SU-DHL-6 (cell line): ENCODE measurements around the gene PSMA4.

Experiments used
- H2AFZ ChIP-seq: fragments of 200-600 bp; sonication (generic); 2 replicates; pipeline ENCODE4 v1.6.1; 2014; ENCODE audit warnings: low read depth, mild to moderate bottlenecking, moderate library complexity, mixed read lengths, antibody characterized with exemption, low read length; ENCODE audit not compliant: severe bottlenecking
- H3F3A ChIP-seq: fragments of 200-600 bp; shearing (Covaris generic); 2 replicates; pipeline ENCODE4 v1.6.0; 2016; ENCODE audit warnings: antibody characterized with exemption, mild to moderate bottlenecking; ENCODE audit not compliant: insufficient read depth
- H3K27ac ChIP-seq: fragments of 200-600 bp; sonication (generic); 2 replicates; pipeline ENCODE4 v1.5.1; 2016; ENCODE audit warnings: low read depth, mild to moderate bottlenecking, low read length, moderate library complexity, mixed read lengths
- H3K27me3 ChIP-seq: fragments of 200-600 bp; sonication (generic), shearing (Covaris generic); 2 replicates; pipeline ENCODE4 v1.6.0; 2014; ENCODE audit warnings: mild to moderate bottlenecking, low read length
- H3K36me3 ChIP-seq: fragments of 200-600 bp; sonication (generic); 2 replicates; pipeline ENCODE4 v1.6.1; 2014; ENCODE audit warnings: mild to moderate bottlenecking, low read length, mixed read lengths
- H3K4me2 ChIP-seq: fragments of 300-600, 200-600 bp; shearing (Covaris generic), sonication (generic); 2 replicates; pipeline ENCODE4 v1.6.0; 2014; ENCODE audit warnings: low read length, low read depth, mild to moderate bottlenecking; ENCODE audit not compliant: poor library complexity, severe bottlenecking
- H3K4me3 ChIP-seq: fragments of 200-600 bp; sonication (generic); 2 replicates; pipeline ENCODE4 v1.5.1; 2014; ENCODE audit warnings: antibody characterized with exemption, low read length, mild to moderate bottlenecking, mixed read lengths; ENCODE audit not compliant: insufficient read depth, poor library complexity, severe bottlenecking
- H3K79me2 ChIP-seq: fragments of 200-600 bp; sonication (generic); 2 replicates; pipeline ENCODE4 v1.6.1; 2014; ENCODE audit warnings: mild to moderate bottlenecking, low read length, moderate library complexity; ENCODE audit not compliant: insufficient read depth
- H3K9ac ChIP-seq: fragments of 200-600 bp; sonication (generic); 2 replicates; pipeline ENCODE4 v1.7.0; 2014; ENCODE audit warnings: mild to moderate bottlenecking, low read length
- H3K9me2 ChIP-seq: fragments of 200-600 bp; sonication (generic); replicated peaks from 2 replicates; pipeline ENCODE4 v1.6.1; 2014; ENCODE audit warnings: low read length; ENCODE audit not compliant: insufficient read depth
- H3K9me3 ChIP-seq: fragments of 200-600 bp; sonication (generic); 2 replicates; pipeline ENCODE4 v1.6.1; 2014; ENCODE audit warnings: low read length, mixed read lengths; ENCODE audit not compliant: insufficient read depth
- H4K20me1 ChIP-seq: fragments of 200-600 bp; sonication (generic); 2 replicates; pipeline ENCODE4 v1.6.1; 2014; ENCODE audit warnings: low read depth, mild to moderate bottlenecking, antibody characterized with exemption, low read length, moderate library complexity, mixed read lengths
- EZH2phosphoT487 ChIP-seq: fragments of 200-600 bp; sonication (generic), shearing (Covaris generic); conservative IDR thresholded peaks from 2 replicates; pipeline ENCODE4 v1.6.1; 2018; ENCODE audit warnings: mild to moderate bottlenecking, antibody characterized with exemption, low read length, moderate library complexity, mixed read lengths
- TF ChIP-seq, protein P1 (sequence below): fragments of 200-600 bp; sonication (generic); IDR thresholded peaks from one replicate; pipeline ENCODE4 v1.5.1; 2017; ENCODE audit warnings: antibody characterized with exemption, mild to moderate bottlenecking, low read length, moderate library complexity; ENCODE audit not compliant: insufficient read depth, poor library complexity, severe bottlenecking

The PSMA4 gene

GRCh38 chr15:78573416-78573815 lies 33.2 kb downstream of the PSMA4 start:
- Histone ChIP-seq H3K9me3 (no peaks in the 10 kb centered on the region), H3K4me2 (no peak overlapping the region), H3K27me3 (no peaks in the 10 kb centered on the region), H3K27ac (no peak overlapping the region), H3K9ac (no peak overlapping the region), H2AFZ (no peak overlapping the region), H3K4me3 (no peak overlapping the region), H4K20me1 (0 out of 2 replicates have a peak, but pooled peaks cover 4% of the 10 kb centered on the region), H3K79me2 (no peaks in the 10 kb centered on the region), H3K9me2 (no peaks in the 10 kb centered on the region), H3F3A (no peaks in the 10 kb centered on the region), H3K36me3 (no peaks in the 10 kb centered on the region)
- TF ChIP-seq, protein P1, sequence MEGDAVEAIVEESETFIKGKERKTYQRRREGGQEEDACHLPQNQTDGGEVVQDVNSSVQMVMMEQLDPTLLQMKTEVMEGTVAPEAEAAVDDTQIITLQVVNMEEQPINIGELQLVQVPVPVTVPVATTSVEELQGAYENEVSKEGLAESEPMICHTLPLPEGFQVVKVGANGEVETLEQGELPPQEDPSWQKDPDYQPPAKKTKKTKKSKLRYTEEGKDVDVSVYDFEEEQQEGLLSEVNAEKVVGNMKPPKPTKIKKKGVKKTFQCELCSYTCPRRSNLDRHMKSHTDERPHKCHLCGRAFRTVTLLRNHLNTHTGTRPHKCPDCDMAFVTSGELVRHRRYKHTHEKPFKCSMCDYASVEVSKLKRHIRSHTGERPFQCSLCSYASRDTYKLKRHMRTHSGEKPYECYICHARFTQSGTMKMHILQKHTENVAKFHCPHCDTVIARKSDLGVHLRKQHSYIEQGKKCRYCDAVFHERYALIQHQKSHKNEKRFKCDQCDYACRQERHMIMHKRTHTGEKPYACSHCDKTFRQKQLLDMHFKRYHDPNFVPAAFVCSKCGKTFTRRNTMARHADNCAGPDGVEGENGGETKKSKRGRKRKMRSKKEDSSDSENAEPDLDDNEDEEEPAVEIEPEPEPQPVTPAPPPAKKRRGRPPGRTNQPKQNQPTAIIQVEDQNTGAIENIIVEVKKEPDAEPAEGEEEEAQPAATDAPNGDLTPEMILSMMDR, result no peak
- TF ChIP-seq EZH2phosphoT487, result no peak

- Histone ChIP-seq H2AFZ (no peak overlapping the region), H3K9me3 (no peaks in the 10 kb centered on the region), H3K4me3 (no peak overlapping the region), H3K4me2 (no peak overlapping the region), H4K20me1 (0 out of 2 replicates have a peak, but pooled peaks cover 4% of the 10 kb centered on the region), H3K9ac (no peak overlapping the region), H3K27ac (no peak overlapping the region), H3K79me2 (no peaks in the 10 kb centered on the region), H3F3A (no peaks in the 10 kb centered on the region), H3K9me2 (no peaks in the 10 kb centered on the region), H3K36me3 (no peaks in the 10 kb centered on the region), H3K27me3 (no peaks in the 10 kb centered on the region)
- TF ChIP-seq, protein P1, result no peak
- TF ChIP-seq EZH2phosphoT487, result no peak
These were observed 34.7 kb downstream of the PSMA4 start for GRCh38 chr15:78574944-78575343.

GRCh38 chr15:78597583-78597982 lies 57.3 kb downstream of the PSMA4 start:
- Histone ChIP-seq H3K9ac (no peak overlapping the region), H3K79me2 (no peaks in the 10 kb centered on the region), H3F3A (no peaks in the 10 kb centered on the region), H3K27ac (no peak overlapping the region), H3K9me2 (no peaks in the 10 kb centered on the region), H2AFZ (no peak overlapping the region), H3K4me3 (no peak overlapping the region), H3K9me3 (no peaks in the 10 kb centered on the region), H3K36me3 (no peaks in the 10 kb centered on the region), H3K27me3 (no peaks in the 10 kb centered on the region), H4K20me1 (no peaks in the 10 kb centered on the region), H3K4me2 (no peak overlapping the region)
- no peak for TF ChIP-seq EZH2phosphoT487
- TF ChIP-seq, protein P1, result no peak
